Esophagus mucosa (tissue), 1 donor: Measurements from ENCODE around the gene GPA33. TPM values are rescaled to one million over a fixed set of nuclear protein-coding genes. Genes with fewer than 3 reads are reported as not detected.
"Not testable (repeated sequence)": the region's sequence is repeated elsewhere in the genome, so short reads cannot be mapped to it uniquely, and the experiment has no call there.

Experiments
- ATAC-seq: fragments of 200-7000 bp; cut with Tn5 transposase; one replicate; pipeline ENCODE4 v1.9.1; 2020
- total RNA-seq: library from RNA; stranded (reverse); gene quantifications from one replicate; pipeline ENCODE4 v1.2.4, GENCODE V29; 2023
- donor health status: DM: yes; HTN: yes; CAD: no.

The GPA33 gene
- total RNA-seq, 1 donor from 2014 or later: not detected

- no peak for ATAC-seq
Observed at GRCh38 chr1:167056529-167057231, 33.5 kb downstream of the GPA33 start.

GRCh38 chr1:167054946-167055630, 35.1 kb downstream of the GPA33 start:
- ATAC-seq: no peak

- no peak for ATAC-seq
Observed at GRCh38 chr1:167054531-167054930, 35.6 kb downstream of the GPA33 start.

- ATAC-seq: no peak
Observed at GRCh38 chr1:167052389-167052788, 37.8 kb downstream of the GPA33 start.

- no peak for ATAC-seq
Observed at GRCh38 chr1:167051907-167052306, 38.3 kb downstream of the GPA33 start.

GRCh38 chr1:167043752-167044488, 46.3 kb downstream of the GPA33 start:
- peak; percentile 91 for ATAC-seq

- ATAC-seq: no peak
Observed at GRCh38 chr1:167033646-167034045, 56.5 kb downstream of the GPA33 start.

GRCh38 chr1:167029553-167029952, 60.6 kb downstream of the GPA33 start:
- ATAC-seq: not testable (repeated sequence)

- ATAC-seq: no peak
Observed at GRCh38 chr1:167022384-167022783, 67.8 kb downstream of the GPA33 start.

GRCh38 chr1:167016100-167016750, 74.0 kb downstream of the GPA33 start:
- no peak for ATAC-seq

GRCh38 chr1:167013108-167013929, 76.9 kb downstream of the GPA33 start:
- ATAC-seq: no peak

GRCh38 chr1:167012570-167012969, 77.6 kb downstream of the GPA33 start:
- ATAC-seq: no peak

GRCh38 chr1:167011560-167012191, 78.5 kb downstream of the GPA33 start:
- no peak for ATAC-seq

GRCh38 chr1:167003711-167004110, 86.5 kb downstream of the GPA33 start:
- no peak for ATAC-seq

Other genes starting within 250 kb of the GPA33 start
- 7.1 TPM for gene TADA1, start 214.1 kb downstream of the GPA33 start, total RNA-seq
- 0.08 TPM for gene ILDR2, start 114.8 kb downstream of the GPA33 start, total RNA-seq
- 0.24 TPM for gene MAEL, start 101.1 kb downstream of the GPA33 start, total RNA-seq
- gene STYXL2, start 3.7 kb upstream of the GPA33 start, total RNA-seq: not detected
- 9.4 TPM for gene POU2F1, start 130.5 kb upstream of the GPA33 start, total RNA-seq